Upper lobe of left lung (tissue), 6 donors: Measurements from ENCODE around the gene TOR1AIP2. TPM values are rescaled to one million over a fixed set of nuclear protein-coding genes. Genes with fewer than 3 reads are reported as not detected.

Source experiments
- ATAC-seq, 2 donors: fragments of 200-7000 bp; cut with Tn5 transposase; one replicate each; pipeline ENCODE4 v1.9.1; 2022; ENCODE audit warnings: mild to moderate bottlenecking in 2 of 2, moderate library complexity in 2 of 2; ENCODE audit not compliant: low FRiP score in 2 of 2
- DNase-seq, 2 donors: peaks; one replicate each; pipeline ENCODE4 v3.0.0-alpha.2; 2019 to 2020
- H3K27ac ChIP-seq, 4 donors: fragments of 200-600 bp; sonication (generic); one replicate each; pipeline ENCODE4 v1.5.1; 2016 to 2019
- H3K27me3 ChIP-seq, 4 donors: fragments of 200-600 bp; sonication (generic); one replicate each; pipeline ENCODE4 v1.5.1; 2017 to 2019
- H3K36me3 ChIP-seq, 4 donors: fragments of 200-600 bp; sonication (generic); one replicate each; pipeline ENCODE4 v1.5.1; 2016 to 2019
- H3K4me1 ChIP-seq, 4 donors: fragments of 200-600 bp; sonication (generic); one replicate each; pipeline ENCODE4 v1.5.1; 2018 to 2019
- H3K4me3 ChIP-seq, 4 donors: fragments of 200-600 bp; sonication (generic); one replicate each; pipeline ENCODE4 v1.5.1; 2017 to 2019; ENCODE audit warnings: mild to moderate bottlenecking in 2 of 4, moderate library complexity in 1 of 4
- H3K9me3 ChIP-seq, 4 donors: fragments of 200-600 bp; sonication (generic); one replicate each; pipeline ENCODE4 v1.5.1; 2018 to 2019
- EP300 ChIP-seq, 4 donors: sonication (generic); formaldehyde crosslinking; IDR thresholded peaks; one replicate each; pipeline ENCODE4 v1.5.1; 2017; ENCODE audit warnings: antibody characterized with exemption in 4 of 4, control low read depth in 2 of 4
- POLR2A ChIP-seq, 4 donors: fragments of 450-650 bp; IDR thresholded peaks; one replicate each; pipeline ENCODE4 v1.5.1; 2016 to 2017; ENCODE audit warnings: antibody characterized with exemption in 4 of 4, mild to moderate bottlenecking in 2 of 4
- POLR2AphosphoS5 ChIP-seq, 2 donors: sonication (generic); formaldehyde crosslinking; IDR thresholded peaks; one replicate each; pipeline ENCODE4 v1.5.1; 2017; ENCODE audit warnings: antibody characterized with exemption in 2 of 2
- WGBS, 2 donors: methylation state at CpG; one replicate each; pipeline ENCODE4 v1.1.5; 2017 to 2018; 5-methylcytosine and 5-hydroxymethylcytosine counted together
- total RNA-seq, 6 donors: library from RNA; depleted of rRNA in 4 of 6; stranded (reverse); fragments of >200 nt in 4 of 6; gene quantifications; one replicate each; pipeline versions ENCODE4 v1.1.0 to v1.2.1, GENCODE V29; 2016 to 2021
- TF ChIP-seq, protein P1 (sequence below), 6 experiments: fragments of 450-650 bp in 4 of 6; fragments of 200-600 bp in 2 of 6; sonication (generic) in 2 of 6; IDR thresholded peaks; one replicate each; pipeline ENCODE4 v1.5.1; 2016 to 2019; ENCODE audit warnings: antibody characterized with exemption in 6 of 6
- donor health status: DM: no; HTN: no; CAD: no; lungs with moderate emphysema.
- donor health status: DM: no; HTN: yes; CAD: no; lungs with severe emphysema.

Gene TOR1AIP2
- total RNA-seq, 6 donors from 2014 or later: 59.7 to 145 (median 81.2) TPM

DNA sequence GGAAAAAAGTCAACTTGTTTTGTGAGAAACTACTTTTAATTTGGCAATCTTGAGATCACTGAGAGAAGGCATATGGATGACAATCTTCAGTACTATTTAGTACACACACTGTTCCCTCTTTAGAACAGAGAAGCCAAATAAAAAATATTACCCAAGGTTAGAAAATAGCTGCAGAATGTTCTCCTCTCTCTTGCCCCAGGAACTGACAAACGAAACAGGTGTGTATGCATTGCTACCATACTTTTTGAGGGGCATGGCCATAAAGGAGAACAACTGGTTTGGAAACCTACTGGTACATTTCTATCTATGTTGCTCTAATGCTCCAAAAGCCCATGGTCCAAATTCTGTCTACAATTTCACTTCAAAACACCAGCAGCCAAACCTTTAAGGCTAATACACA is 5.7 kb downstream of the TOR1AIP2 start:
- H3K27ac ChIP-seq: peak overlapping the region in 1 of 4 donors; percentile 27
- H3K9me3 ChIP-seq: no peaks in the 10 kb centered on the region
- no peaks in the 10 kb centered on the region for H3K27me3 ChIP-seq
- H3K4me1 ChIP-seq: peaks cover 35 to 70% (median 57%) of the 10 kb centered on the region in 4 donors
- 68 to 72% methylated on average over 1 of the region's 1 CpG for WGBS, 2 donors
- TF ChIP-seq POLR2AphosphoS5 (IDR thresholded peaks at IDR 0.05): no peak
- H3K4me3 ChIP-seq: no peak overlapping the region
- no peak for ATAC-seq
- DNase-seq: no peak
- peaks cover 8 to 48% (median 11%) of the 10 kb centered on the region in 4 donors for H3K36me3 ChIP-seq

DNA sequence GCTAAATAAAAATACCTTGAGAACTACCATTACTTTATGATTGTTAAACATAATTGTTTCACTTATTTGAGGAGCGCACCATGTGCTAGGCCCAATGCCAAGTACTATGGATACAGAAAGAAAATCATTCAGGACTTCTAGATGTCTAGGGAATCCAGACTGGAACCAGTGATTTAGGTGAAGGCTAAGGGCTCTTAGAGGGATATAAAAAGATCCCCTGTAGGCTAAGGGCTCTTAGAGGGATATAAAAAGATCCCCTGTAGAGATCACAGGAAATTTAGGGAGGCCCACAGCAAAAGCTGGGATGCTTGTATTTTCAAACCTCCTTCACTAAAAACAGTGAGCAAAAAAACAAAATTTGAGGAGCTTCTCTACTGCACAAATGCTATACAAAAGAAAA is 6.7 kb downstream of the TOR1AIP2 start:
- no peak overlapping the region for H3K4me3 ChIP-seq
- peaks cover 10 to 57% (median 16%) of the 10 kb centered on the region in 4 donors for H3K36me3 ChIP-seq
- H3K9me3 ChIP-seq: no peaks in the 10 kb centered on the region
- ATAC-seq: no peak
- no peaks in the 10 kb centered on the region for H3K27me3 ChIP-seq
- H3K27ac ChIP-seq: no peak overlapping the region
- TF ChIP-seq EP300 (IDR thresholded peaks at IDR 0.05): no peak
- no peak for TF ChIP-seq POLR2AphosphoS5 (IDR thresholded peaks at IDR 0.05)
- TF ChIP-seq, protein P1, sequence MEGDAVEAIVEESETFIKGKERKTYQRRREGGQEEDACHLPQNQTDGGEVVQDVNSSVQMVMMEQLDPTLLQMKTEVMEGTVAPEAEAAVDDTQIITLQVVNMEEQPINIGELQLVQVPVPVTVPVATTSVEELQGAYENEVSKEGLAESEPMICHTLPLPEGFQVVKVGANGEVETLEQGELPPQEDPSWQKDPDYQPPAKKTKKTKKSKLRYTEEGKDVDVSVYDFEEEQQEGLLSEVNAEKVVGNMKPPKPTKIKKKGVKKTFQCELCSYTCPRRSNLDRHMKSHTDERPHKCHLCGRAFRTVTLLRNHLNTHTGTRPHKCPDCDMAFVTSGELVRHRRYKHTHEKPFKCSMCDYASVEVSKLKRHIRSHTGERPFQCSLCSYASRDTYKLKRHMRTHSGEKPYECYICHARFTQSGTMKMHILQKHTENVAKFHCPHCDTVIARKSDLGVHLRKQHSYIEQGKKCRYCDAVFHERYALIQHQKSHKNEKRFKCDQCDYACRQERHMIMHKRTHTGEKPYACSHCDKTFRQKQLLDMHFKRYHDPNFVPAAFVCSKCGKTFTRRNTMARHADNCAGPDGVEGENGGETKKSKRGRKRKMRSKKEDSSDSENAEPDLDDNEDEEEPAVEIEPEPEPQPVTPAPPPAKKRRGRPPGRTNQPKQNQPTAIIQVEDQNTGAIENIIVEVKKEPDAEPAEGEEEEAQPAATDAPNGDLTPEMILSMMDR (IDR thresholded peaks at IDR 0.05): no peak
- TF ChIP-seq POLR2A (IDR thresholded peaks at IDR 0.05): no peak
- peaks cover 24 to 59% (median 46%) of the 10 kb centered on the region in 4 donors for H3K4me1 ChIP-seq
- 95 to 96% methylated on average over 1 of the region's 1 CpG for WGBS, 2 donors
- no peak for DNase-seq

DNA sequence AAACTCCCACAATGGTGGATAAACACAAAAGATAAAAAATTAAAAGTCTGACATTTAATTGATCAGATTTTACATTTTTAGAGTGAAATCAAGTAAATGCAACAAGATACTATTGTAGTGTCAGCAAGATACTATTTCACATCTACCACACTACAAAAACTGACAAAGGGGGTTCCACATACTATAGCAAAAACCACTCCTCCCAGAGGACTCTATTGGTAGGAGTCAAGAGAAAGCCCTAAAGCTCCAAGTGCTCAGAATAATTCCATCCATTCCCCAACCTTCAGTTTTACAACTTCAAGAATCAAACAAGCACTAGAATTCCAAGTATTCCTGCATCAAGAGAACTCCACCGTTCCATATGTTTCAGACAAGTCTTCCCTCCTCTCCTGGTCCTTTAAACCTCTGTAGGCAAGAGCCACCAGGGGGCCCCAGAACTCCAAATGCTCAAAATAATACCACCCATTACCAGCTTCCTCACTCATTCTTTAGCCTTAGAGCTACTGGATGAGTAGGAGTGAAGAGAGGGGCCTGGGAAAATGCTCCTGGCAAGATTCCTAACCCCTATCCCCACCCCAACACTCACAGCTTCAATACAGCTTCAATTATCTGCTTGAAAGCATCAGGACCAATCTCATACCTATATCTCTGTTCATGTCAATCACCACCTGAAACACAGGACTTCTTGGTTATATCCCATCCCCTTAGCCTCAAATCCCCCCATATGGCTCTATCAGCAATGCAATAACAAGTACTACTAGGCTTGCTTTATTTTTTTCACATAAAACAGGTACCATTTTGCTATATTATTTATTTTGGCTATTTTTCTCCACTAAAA is 9.9 kb downstream of the TOR1AIP2 start:
- Histone ChIP-seq H3K27ac (no peak overlapping the region), H3K9me3 (no peaks in the 10 kb centered on the region), H3K27me3 (no peaks in the 10 kb centered on the region), H3K4me3 (no peak overlapping the region), H3K4me1 (peaks cover 3 to 29% (median 18%) of the 10 kb centered on the region in 4 donors), H3K36me3 (peaks cover 21 to 68% (median 34%) of the 10 kb centered on the region in 4 donors)
- ATAC-seq: peak; percentile 66 to 72
- DNase-seq: no peak
- 9 to 15% methylated on average over 1 of the region's 1 CpG for WGBS, 2 donors
- TF ChIP-seq POLR2A (IDR thresholded peaks at IDR 0.05) (no peak), EP300 (IDR thresholded peaks at IDR 0.05) (no peak)
- TF ChIP-seq, protein P1 (IDR thresholded peaks at IDR 0.05): peak in 5 of 6 experiments; percentile 39 to 56 (median 54)

DNA sequence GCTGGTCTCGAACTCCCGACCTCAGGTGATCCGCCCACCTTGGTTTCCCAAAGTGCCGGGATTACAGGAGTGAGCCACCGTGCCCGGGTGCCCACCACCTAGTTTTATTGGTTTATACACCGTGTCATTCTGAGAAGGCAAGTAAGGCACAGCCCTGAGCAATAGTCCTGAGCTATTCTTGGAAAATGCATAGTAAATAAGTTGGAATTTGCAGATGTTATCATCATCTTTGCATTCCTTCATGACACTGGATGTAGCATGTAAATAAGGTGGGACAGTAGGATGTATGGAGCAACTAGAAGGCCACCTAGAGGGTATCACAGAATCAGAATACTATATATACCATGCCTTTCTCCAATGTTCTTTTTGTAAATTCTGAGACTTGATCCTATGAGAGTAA is 11.0 kb downstream of the TOR1AIP2 start:
- Histone ChIP-seq H3K27ac (no peak overlapping the region), H3K36me3 (peaks cover 24 to 64% (median 36%) of the 10 kb centered on the region in 4 donors), H3K4me3 (no peak overlapping the region), H3K27me3 (no peaks in the 10 kb centered on the region), H3K4me1 (peaks cover 0 to 18% (median 9%) of the 10 kb centered on the region in 4 donors), H3K9me3 (no peaks in the 10 kb centered on the region)
- DNase-seq (no peak), ATAC-seq (no peak)
- WGBS, 2 donors: 95 to 97% methylated on average over 7 of the region's 7 CpGs
- TF ChIP-seq, protein P1 (IDR thresholded peaks at IDR 0.05): no peak
- TF ChIP-seq EP300 (IDR thresholded peaks at IDR 0.05) (no peak), POLR2AphosphoS5 (IDR thresholded peaks at IDR 0.05) (no peak), POLR2A (IDR thresholded peaks at IDR 0.05) (no peak)

DNA sequence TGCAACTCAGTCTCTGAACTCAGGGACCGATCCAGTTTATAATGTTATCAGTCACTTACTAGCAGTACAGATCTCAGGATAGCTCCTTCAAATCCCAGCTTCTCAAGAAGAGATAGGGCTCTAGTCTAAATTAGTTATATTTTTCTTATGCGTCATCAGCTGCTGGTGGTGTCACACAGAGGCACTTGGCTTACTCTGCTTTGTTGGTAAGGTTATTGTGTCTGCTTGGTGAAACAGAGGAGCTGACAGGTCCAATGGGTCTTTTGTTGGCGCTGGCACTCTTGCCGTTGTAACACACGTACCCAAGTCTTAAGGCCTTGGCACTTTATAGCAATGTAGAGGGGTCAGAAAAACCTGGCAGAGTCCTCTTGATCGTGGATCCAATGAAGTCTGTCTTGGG is 12.2 kb downstream of the TOR1AIP2 start:
- peaks cover 24 to 71% (median 38%) of the 10 kb centered on the region in 4 donors for H3K36me3 ChIP-seq
- H3K9me3 ChIP-seq: no peaks in the 10 kb centered on the region
- no peak overlapping the region for H3K4me3 ChIP-seq
- 91 to 93% methylated on average over 6 of the region's 6 CpGs for WGBS, 2 donors
- H3K27ac ChIP-seq: no peak overlapping the region
- DNase-seq: no peak
- no peaks in the 10 kb centered on the region for H3K27me3 ChIP-seq
- ATAC-seq: no peak
- peaks cover 0 to 8% (median 3%) of the 10 kb centered on the region in 4 donors for H3K4me1 ChIP-seq
- TF ChIP-seq POLR2A (IDR thresholded peaks at IDR 0.05) (no peak), POLR2AphosphoS5 (IDR thresholded peaks at IDR 0.05) (no peak), EP300 (IDR thresholded peaks at IDR 0.05) (no peak)
- TF ChIP-seq, protein P1 (IDR thresholded peaks at IDR 0.05): no peak
